H9 (cell line): Measurements from ENCODE around the gene TERT. TPM values are rescaled to one million over a fixed set of nuclear protein-coding genes. Genes with fewer than 3 reads are reported as not detected.

Source experiments
- DNase-seq: peaks from one replicate; pipeline ENCODE4 v3.0.0-alpha.2; 2017
- H2AFZ ChIP-seq: one replicate; pipeline ENCODE4 v1.6.1; 2013; ENCODE audit warnings: mild to moderate bottlenecking, low read length, control low read depth, moderate library complexity
- H2AK5ac ChIP-seq: 2 replicates; pipeline ENCODE4 v1.6.1; 2013; ENCODE audit warnings: low read length, control low read depth, mixed read lengths; ENCODE audit not compliant: insufficient read length
- H2BK120ac ChIP-seq: one replicate; pipeline ENCODE4 v1.6.1; 2013; ENCODE audit warnings: low read depth, mild to moderate bottlenecking, low read length, control low read depth, inconsistent platforms; ENCODE audit not compliant: poor library complexity, severe bottlenecking
- H2BK12ac ChIP-seq: 2 replicates; pipeline ENCODE4 v1.6.1; 2013; ENCODE audit warnings: low read length, control low read depth, mixed read lengths, low read depth; ENCODE audit not compliant: insufficient read length
- H2BK15ac ChIP-seq: 2 replicates; pipeline ENCODE4 v1.6.1; 2013; ENCODE audit warnings: low read depth, low read length, control low read depth
- H2BK20ac ChIP-seq: one replicate; pipeline ENCODE4 v1.6.1; 2013; ENCODE audit warnings: low read depth, mild to moderate bottlenecking, low read length, control low read depth, inconsistent platforms; ENCODE audit not compliant: poor library complexity, severe bottlenecking
- H2BK5ac ChIP-seq: 2 replicates; pipeline ENCODE4 v1.6.1; 2013; ENCODE audit warnings: low read length, control low read depth, mixed read lengths; ENCODE audit not compliant: insufficient read length
- H3K14ac ChIP-seq: 2 replicates; pipeline ENCODE4 v1.6.1; 2013; ENCODE audit warnings: low read length, control low read depth; ENCODE audit not compliant: insufficient read depth
- H3K18ac ChIP-seq: 2 replicates; pipeline ENCODE4 v1.6.1; 2013; ENCODE audit warnings: low read depth, mild to moderate bottlenecking, mixed read lengths, low read length, control low read depth; ENCODE audit not compliant: insufficient read length
- H3K23ac ChIP-seq: 2 replicates; pipeline ENCODE4 v1.6.1; 2013; ENCODE audit warnings: low read length, control low read depth, mixed read lengths, low read depth; ENCODE audit not compliant: insufficient read length
- H3K23me2 ChIP-seq: 2 replicates; pipeline ENCODE4 v1.6.1; 2013; ENCODE audit warnings: low read depth, mild to moderate bottlenecking, mixed read lengths, low read length, control low read depth; ENCODE audit not compliant: insufficient read length, poor library complexity, severe bottlenecking
- H3K27ac ChIP-seq: 2 replicates; pipeline ENCODE4 v1.5.1; 2013; ENCODE audit warnings: low read length, control low read depth, mixed read lengths, low read depth; ENCODE audit not compliant: insufficient read length
- H3K27me3 ChIP-seq: 2 replicates; pipeline ENCODE4 v1.6.1; 2013; ENCODE audit warnings: low read length, control low read depth, inconsistent platforms; ENCODE audit not compliant: insufficient read depth
- H3K4ac ChIP-seq: 2 replicates; pipeline ENCODE4 v1.6.1; 2013; ENCODE audit warnings: low read depth, mild to moderate bottlenecking, control low read depth, inconsistent platforms, low read length, moderate library complexity
- H3K4me1 ChIP-seq: 2 replicates; pipeline ENCODE4 v1.6.1; 2013; ENCODE audit warnings: low read length, control low read depth, inconsistent platforms; ENCODE audit not compliant: insufficient read depth
- H3K4me2 ChIP-seq: 2 replicates; pipeline ENCODE4 v1.6.1; 2013; ENCODE audit warnings: low read length, control low read depth, mixed read lengths; ENCODE audit not compliant: insufficient read length, insufficient read depth
- H3K56ac ChIP-seq: 2 replicates; pipeline ENCODE4 v1.6.1; 2013; ENCODE audit warnings: low read depth, mild to moderate bottlenecking, mixed read lengths, low read length, control low read depth; ENCODE audit not compliant: insufficient read length
- H3K79me1 ChIP-seq: 2 replicates; pipeline ENCODE4 v1.6.1; 2013; ENCODE audit warnings: low read depth, mild to moderate bottlenecking, moderate library complexity, low read length, control low read depth, inconsistent platforms; ENCODE audit not compliant: insufficient read depth, poor library complexity, severe bottlenecking
- H3K79me2 ChIP-seq: 2 replicates; pipeline ENCODE4 v1.6.1; 2013; ENCODE audit warnings: low read length, control low read depth, inconsistent platforms; ENCODE audit not compliant: insufficient read depth
- H3K9ac ChIP-seq: 2 replicates; pipeline ENCODE4 v1.6.1; 2013; ENCODE audit warnings: low read length, control low read depth, mixed read lengths; ENCODE audit not compliant: insufficient read length; ENCODE audit errors: extremely low read depth
- H3K9me3 ChIP-seq: one replicate; pipeline ENCODE4 v1.6.1; 2013; ENCODE audit warnings: low read depth, low read length, inconsistent platforms; ENCODE audit not compliant: control insufficient read depth
- H3T11ph ChIP-seq: one replicate; pipeline ENCODE4 v1.6.1; 2013; ENCODE audit warnings: mild to moderate bottlenecking, low read length, control low read depth, inconsistent platforms
- H4K20me1 ChIP-seq: one replicate; pipeline ENCODE4 v1.6.1; 2013; ENCODE audit not compliant: control insufficient read depth, insufficient read length, insufficient read depth
- H4K5ac ChIP-seq: 2 replicates; pipeline ENCODE4 v1.6.1; 2013; ENCODE audit warnings: low read depth, mild to moderate bottlenecking, mixed read lengths, low read length, control low read depth; ENCODE audit not compliant: insufficient read length
- H4K8ac ChIP-seq: replicated peaks from 2 replicates; pipeline ENCODE4 v1.6.1; 2013; ENCODE audit warnings: low read length, control low read depth, mixed read lengths, low read depth; ENCODE audit not compliant: insufficient read length
- H4K91ac ChIP-seq: 2 replicates; pipeline ENCODE4 v1.6.1; 2013; ENCODE audit warnings: low read depth, mild to moderate bottlenecking, moderate library complexity, mixed read lengths, low read length, control low read depth; ENCODE audit not compliant: insufficient read length
- H3K27ac Mint-ChIP-seq, 3 experiments: 2 replicates in 2 of 3; 3 replicates in 1 of 3; pipeline ENCODE4 v1.8.0; 2020 to 2021; ENCODE audit warnings: mixed read lengths in 3 of 3, mild to moderate bottlenecking in 1 of 3, moderate library complexity in 1 of 3
- H3K27me3 Mint-ChIP-seq: 2 replicates; pipeline ENCODE4 v1.8.0; 2021; ENCODE audit warnings: low read depth, mild to moderate bottlenecking, moderate library complexity, mixed read lengths
- H3K36me3 Mint-ChIP-seq, 3 experiments: 2 replicates in 2 of 3; 3 replicates in 1 of 3; pipeline ENCODE4 v1.8.0; 2020 to 2021; ENCODE audit warnings: low read depth in 3 of 3, mixed read lengths in 3 of 3; ENCODE audit not compliant: insufficient read depth in 1 of 3
- H3K4me1 Mint-ChIP-seq, 2 experiments: 2 replicates each; pipeline ENCODE4 v1.8.0; 2020; ENCODE audit warnings: mixed read lengths in 2 of 2
- H3K4me3 Mint-ChIP-seq, 2 experiments: 2 replicates in 1 of 2; 3 replicates in 1 of 2; pipeline ENCODE4 v1.8.0; 2020 to 2021; ENCODE audit warnings: mild to moderate bottlenecking in 2 of 2, mixed read lengths in 2 of 2, moderate library complexity in 1 of 2
- H3K9me3 Mint-ChIP-seq, 2 experiments: 2 replicates in 1 of 2; 3 replicates in 1 of 2; pipeline ENCODE4 v1.8.0; 2020; ENCODE audit warnings: mild to moderate bottlenecking in 2 of 2, mixed read lengths in 2 of 2, moderate library complexity in 1 of 2
- WGBS: extraction: QIAGEN DNeasy Blood & Tissue Kit; methylation state at CpG from one replicate; pipeline ENCODE4 v1.1.7; 2013; ENCODE audit warnings: missing lambda C conversion rate, low lambda C conversion rate, mixed read lengths; ENCODE audit not compliant: insufficient read length; ENCODE audit errors: extremely low coverage; 5-methylcytosine and 5-hydroxymethylcytosine counted together
- total RNA-seq: library from RNA; stranded (reverse); gene quantifications from 2 replicates; pipeline ENCODE4 v1.2.1, GENCODE V29; 2021
- TF ChIP-seq, protein P1 (sequence below): fragments of 200-600 bp; sonication (generic); conservative IDR thresholded peaks from 3 replicates; pipeline ENCODE4 v1.8.0; 2021; ENCODE audit warnings: antibody characterized with exemption, mild to moderate bottlenecking

Gene TERT
- total RNA-seq, 1 experiment from 2014 or later: 15.5 TPM

DNA sequence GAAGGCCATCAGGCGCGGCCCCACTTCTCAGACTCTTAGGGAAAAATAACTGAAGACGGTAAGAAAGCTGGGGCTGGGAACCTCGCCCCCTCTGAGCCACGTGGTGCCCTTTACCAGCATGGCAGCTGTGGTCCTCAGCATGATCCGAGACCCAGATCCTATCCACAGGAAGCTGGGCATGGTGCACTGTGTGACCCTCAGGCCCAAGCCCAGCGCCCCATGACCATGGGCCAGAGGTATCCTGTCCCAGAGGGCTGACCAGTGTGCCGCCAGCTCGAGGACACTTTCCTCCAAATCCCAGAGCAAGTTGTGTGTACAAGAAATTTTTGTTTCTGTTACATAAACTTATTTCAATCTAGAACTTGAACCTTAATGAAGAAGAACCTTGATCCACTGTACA is 28.1 kb downstream of the TERT start:
- H4K5ac ChIP-seq: no peak overlapping the region
- no peak overlapping the region for H2BK12ac ChIP-seq
- no peak overlapping the region for H2BK15ac ChIP-seq
- H3K4me1 ChIP-seq: no peaks in the 10 kb centered on the region
- H4K8ac ChIP-seq: no peak overlapping the region
- no CpG with 5 or more reads among the region's 9 CpGs for WGBS
- H2BK120ac ChIP-seq: no peak overlapping the region
- H3K79me1 ChIP-seq: no peaks in the 10 kb centered on the region
- Mint-ChIP-seq H3K4me3 (no peak overlapping the region), H3K36me3 (peaks cover 25 to 35% (median 25%) of the 10 kb centered on the region in 3 experiments; a peak in 6 of 7 replicates), H3K9me3 (no peaks in the 10 kb centered on the region), H3K4me1 (no peaks in the 10 kb centered on the region), H3K27ac (no peak overlapping the region), H3K27me3 (peaks cover 1% of the 10 kb centered on the region; the same call in 1 of the 2 replicates)
- DNase-seq: no peak
- H2AK5ac ChIP-seq: no peak overlapping the region
- H4K91ac ChIP-seq: no peak overlapping the region
- no peak overlapping the region for H3K27ac ChIP-seq
- H4K20me1 ChIP-seq: no peaks in the 10 kb centered on the region
- H2BK20ac ChIP-seq: no peak overlapping the region
- H3K27me3 ChIP-seq: no peaks in the 10 kb centered on the region
- TF ChIP-seq, protein P1, sequence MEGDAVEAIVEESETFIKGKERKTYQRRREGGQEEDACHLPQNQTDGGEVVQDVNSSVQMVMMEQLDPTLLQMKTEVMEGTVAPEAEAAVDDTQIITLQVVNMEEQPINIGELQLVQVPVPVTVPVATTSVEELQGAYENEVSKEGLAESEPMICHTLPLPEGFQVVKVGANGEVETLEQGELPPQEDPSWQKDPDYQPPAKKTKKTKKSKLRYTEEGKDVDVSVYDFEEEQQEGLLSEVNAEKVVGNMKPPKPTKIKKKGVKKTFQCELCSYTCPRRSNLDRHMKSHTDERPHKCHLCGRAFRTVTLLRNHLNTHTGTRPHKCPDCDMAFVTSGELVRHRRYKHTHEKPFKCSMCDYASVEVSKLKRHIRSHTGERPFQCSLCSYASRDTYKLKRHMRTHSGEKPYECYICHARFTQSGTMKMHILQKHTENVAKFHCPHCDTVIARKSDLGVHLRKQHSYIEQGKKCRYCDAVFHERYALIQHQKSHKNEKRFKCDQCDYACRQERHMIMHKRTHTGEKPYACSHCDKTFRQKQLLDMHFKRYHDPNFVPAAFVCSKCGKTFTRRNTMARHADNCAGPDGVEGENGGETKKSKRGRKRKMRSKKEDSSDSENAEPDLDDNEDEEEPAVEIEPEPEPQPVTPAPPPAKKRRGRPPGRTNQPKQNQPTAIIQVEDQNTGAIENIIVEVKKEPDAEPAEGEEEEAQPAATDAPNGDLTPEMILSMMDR: no peak
- H3K4ac ChIP-seq: no peak overlapping the region
- H3K23ac ChIP-seq: no peak overlapping the region
- H2AFZ ChIP-seq: no peak overlapping the region
- no peak overlapping the region for H3K9ac ChIP-seq
- peaks cover 14% of the 10 kb centered on the region for H3K9me3 ChIP-seq
- no peak overlapping the region for H2BK5ac ChIP-seq
- H3K79me2 ChIP-seq: no peaks in the 10 kb centered on the region
- H3T11ph ChIP-seq: no peak overlapping the region
- no peaks in the 10 kb centered on the region for H3K23me2 ChIP-seq
- no peak overlapping the region for H3K18ac ChIP-seq
- H3K56ac ChIP-seq: no peak overlapping the region
- H3K14ac ChIP-seq: no peak overlapping the region
- H3K4me2 ChIP-seq: no peak overlapping the region
